Neutrophil (primary cell): Measurements from ENCODE around the gene CLCN3.

Source experiments
- H3K27ac ChIP-seq: fragments of 200-600 bp; sonication (generic); 2 replicates; pipeline ENCODE4 v1.5.1; 2016; ENCODE audit warnings: mild to moderate bottlenecking, moderate library complexity
- H3K27me3 ChIP-seq: fragments of 200-600 bp; sonication (generic); 2 replicates; pipeline ENCODE4 v1.6.0; 2016; ENCODE audit warnings: mild to moderate bottlenecking
- H3K36me3 ChIP-seq: fragments of 200-600 bp; sonication (generic); 2 replicates; pipeline ENCODE4 v1.5.1; 2017
- H3K4me1 ChIP-seq, 2 experiments: fragments of 200-600 bp in 1 of 2; sonication (generic) in 1 of 2; 1 replicate in 1 of 2; 2 replicates in 1 of 2; pipeline versions ENCODE4 v1.5.1 to v1.6.1; 2013 to 2016; ENCODE audit warnings: low read depth in 1 of 2, low read length in 1 of 2, mild to moderate bottlenecking in 1 of 2, moderate library complexity in 1 of 2; ENCODE audit not compliant: control insufficient read depth in 1 of 2, insufficient read depth in 1 of 2
- H3K4me3 ChIP-seq, 2 experiments: fragments of 200-600 bp in 1 of 2; sonication (generic) in 1 of 2; 1 replicate in 1 of 2; 2 replicates in 1 of 2; pipeline ENCODE4 v1.5.1; 2013 to 2016; ENCODE audit warnings: low read depth in 1 of 2, low read length in 1 of 2, mild to moderate bottlenecking in 1 of 2, moderate library complexity in 1 of 2
- H3K9me3 ChIP-seq: fragments of 200-600 bp; sonication (generic); 2 replicates; pipeline ENCODE4 v1.5.1; 2016
- TF ChIP-seq, protein P1 (sequence below): fragments of 200-600 bp; sonication (generic); IDR thresholded peaks from 2 replicates; pipeline ENCODE4 v1.5.1; 2016; ENCODE audit warnings: antibody characterized with exemption

CLCN3 gene

GRCh38 chr4:169583563-169583962, 36.8 kb upstream of the CLCN3 start:
- TF ChIP-seq, protein P1, sequence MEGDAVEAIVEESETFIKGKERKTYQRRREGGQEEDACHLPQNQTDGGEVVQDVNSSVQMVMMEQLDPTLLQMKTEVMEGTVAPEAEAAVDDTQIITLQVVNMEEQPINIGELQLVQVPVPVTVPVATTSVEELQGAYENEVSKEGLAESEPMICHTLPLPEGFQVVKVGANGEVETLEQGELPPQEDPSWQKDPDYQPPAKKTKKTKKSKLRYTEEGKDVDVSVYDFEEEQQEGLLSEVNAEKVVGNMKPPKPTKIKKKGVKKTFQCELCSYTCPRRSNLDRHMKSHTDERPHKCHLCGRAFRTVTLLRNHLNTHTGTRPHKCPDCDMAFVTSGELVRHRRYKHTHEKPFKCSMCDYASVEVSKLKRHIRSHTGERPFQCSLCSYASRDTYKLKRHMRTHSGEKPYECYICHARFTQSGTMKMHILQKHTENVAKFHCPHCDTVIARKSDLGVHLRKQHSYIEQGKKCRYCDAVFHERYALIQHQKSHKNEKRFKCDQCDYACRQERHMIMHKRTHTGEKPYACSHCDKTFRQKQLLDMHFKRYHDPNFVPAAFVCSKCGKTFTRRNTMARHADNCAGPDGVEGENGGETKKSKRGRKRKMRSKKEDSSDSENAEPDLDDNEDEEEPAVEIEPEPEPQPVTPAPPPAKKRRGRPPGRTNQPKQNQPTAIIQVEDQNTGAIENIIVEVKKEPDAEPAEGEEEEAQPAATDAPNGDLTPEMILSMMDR: no peak
- Histone ChIP-seq H3K27me3 (no peaks in the 10 kb centered on the region), H3K27ac (no peak overlapping the region), H3K36me3 (peaks cover 9% of the 10 kb centered on the region), H3K4me1 (no peaks in the 10 kb centered on the region), H3K9me3 (no peaks in the 10 kb centered on the region), H3K4me3 (no peak overlapping the region)

DNA sequence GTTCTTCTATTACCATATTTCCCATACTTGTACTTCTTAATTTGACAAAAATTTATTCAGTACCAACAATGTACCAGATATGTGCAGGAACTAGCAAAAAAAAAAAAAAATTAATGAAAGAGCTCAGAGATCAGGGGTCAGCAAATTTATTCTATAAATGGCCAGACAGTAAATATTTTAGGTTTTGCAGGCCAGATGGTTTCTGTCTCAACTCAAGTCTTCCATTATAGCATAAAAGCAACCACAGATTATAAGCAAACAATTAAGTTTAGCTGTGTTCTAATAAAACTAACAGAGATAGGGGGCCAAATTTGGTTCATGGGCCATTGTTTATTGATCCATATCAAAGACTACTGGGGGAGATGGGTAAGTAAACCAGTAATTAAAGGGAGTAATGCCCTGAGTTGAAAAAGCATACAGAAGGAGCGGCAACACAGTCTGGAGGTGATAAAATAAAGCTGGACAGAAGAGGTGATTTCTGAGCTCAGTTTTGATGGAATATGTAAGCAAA, 27.3 kb upstream of the CLCN3 start:
- Histone ChIP-seq H3K4me3 (no peak overlapping the region), H3K27me3 (no peaks in the 10 kb centered on the region), H3K9me3 (no peaks in the 10 kb centered on the region), H3K27ac (no peak overlapping the region), H3K4me1 (no peaks in the 10 kb centered on the region), H3K36me3 (peaks cover 13% of the 10 kb centered on the region)
- TF ChIP-seq, protein P1: no peak

GRCh38 chr4:169594560-169595195, 25.7 kb upstream of the CLCN3 start:
- Histone ChIP-seq H3K27ac (no peak overlapping the region), H3K4me3 (no peak overlapping the region), H3K4me1 (no peaks in the 10 kb centered on the region), H3K27me3 (no peaks in the 10 kb centered on the region), H3K9me3 (no peaks in the 10 kb centered on the region), H3K36me3 (peaks cover 5% of the 10 kb centered on the region)
- TF ChIP-seq, protein P1: no peak

- peaks cover 7% of the 10 kb centered on the region for H3K36me3 ChIP-seq
- H3K9me3 ChIP-seq: no peaks in the 10 kb centered on the region
- H3K27ac ChIP-seq: no peak overlapping the region
- H3K4me3 ChIP-seq: no peak overlapping the region
- TF ChIP-seq, protein P1: no peak
- H3K4me1 ChIP-seq: no peaks in the 10 kb centered on the region
- H3K27me3 ChIP-seq: no peaks in the 10 kb centered on the region
These were observed 19.2 kb upstream of the CLCN3 start for GRCh38 chr4:169601016-169601771.

- H3K36me3 ChIP-seq: peaks cover 7% of the 10 kb centered on the region
- no peaks in the 10 kb centered on the region for H3K9me3 ChIP-seq
- H3K4me1 ChIP-seq: no peaks in the 10 kb centered on the region
- H3K27me3 ChIP-seq: no peaks in the 10 kb centered on the region
- TF ChIP-seq, protein P1: no peak
- no peak overlapping the region for H3K27ac ChIP-seq
- H3K4me3 ChIP-seq: no peak overlapping the region
These were observed 17.1 kb upstream of the CLCN3 start for GRCh38 chr4:169603312-169603711.
